ENCODE measurements around the gene FAM236A.
"Not testable (repeated sequence)": the region's sequence is repeated elsewhere in the genome, so short reads cannot be mapped to it uniquely, and the experiment has no call there.

The FAM236A gene

DNA sequence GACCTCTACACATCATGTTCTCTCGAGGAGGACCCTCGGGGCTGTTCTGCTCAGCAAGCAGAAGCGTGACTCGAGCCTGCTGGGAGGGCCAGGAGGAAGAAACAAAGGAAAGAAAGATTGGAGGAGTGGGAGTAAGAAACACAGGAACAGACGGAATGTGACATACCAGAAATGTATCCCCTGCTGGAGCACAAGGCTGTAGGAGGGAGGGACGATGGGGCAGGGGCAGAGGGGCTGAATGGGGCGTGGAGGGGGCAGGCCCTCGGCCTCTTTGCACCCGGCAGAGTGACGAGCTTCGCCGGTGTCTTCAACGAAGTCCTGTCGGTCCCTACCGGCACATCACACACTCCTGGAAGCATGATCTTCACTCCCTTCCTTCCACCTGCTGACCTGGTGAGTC is at the start of gene FAM236A:
Gene FAM236A (plus strand): TSS at position 301 of the 400 bp plus-strand sequence. CDS start 57 bp downstream, at position 358.
- DNase-seq = not testable (repeated sequence)

DNA sequence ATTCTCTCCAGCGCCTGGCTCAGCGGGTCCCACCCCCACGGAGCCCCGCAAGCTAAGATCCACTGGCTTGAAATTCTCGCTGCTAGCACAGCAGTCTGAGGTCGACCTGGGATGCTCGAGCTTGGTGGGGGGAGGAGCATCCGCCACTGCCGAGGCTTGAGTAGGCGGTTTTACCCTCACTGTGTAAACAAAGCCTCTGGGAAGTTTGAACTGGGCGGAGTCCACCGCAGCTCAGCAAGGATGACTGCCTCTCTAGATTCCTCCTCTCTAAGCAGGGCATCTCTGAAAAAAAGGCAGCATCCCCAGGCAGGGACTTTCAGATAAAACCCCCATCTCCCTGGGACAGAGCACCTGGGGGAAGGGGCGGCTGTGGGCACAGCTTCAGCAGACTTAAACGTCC is 48.3 kb upstream of the FAM236A start:
- DNase-seq; in situ Hi-C loops (cut with HindIII; ENCODE audit: low pct_ligation_motif_present, low pct_unique_long_range_greater_than_20kb, low sequenced_read_pairs): not testable (repeated sequence)

More for the DNA sequence above, at the start of gene FAM236A:
- in situ Hi-C loops (cut with HindIII; ENCODE audit: low pct_ligation_motif_present, low pct_unique_long_range_greater_than_20kb, low sequenced_read_pairs) = not testable (repeated sequence)

DNA sequence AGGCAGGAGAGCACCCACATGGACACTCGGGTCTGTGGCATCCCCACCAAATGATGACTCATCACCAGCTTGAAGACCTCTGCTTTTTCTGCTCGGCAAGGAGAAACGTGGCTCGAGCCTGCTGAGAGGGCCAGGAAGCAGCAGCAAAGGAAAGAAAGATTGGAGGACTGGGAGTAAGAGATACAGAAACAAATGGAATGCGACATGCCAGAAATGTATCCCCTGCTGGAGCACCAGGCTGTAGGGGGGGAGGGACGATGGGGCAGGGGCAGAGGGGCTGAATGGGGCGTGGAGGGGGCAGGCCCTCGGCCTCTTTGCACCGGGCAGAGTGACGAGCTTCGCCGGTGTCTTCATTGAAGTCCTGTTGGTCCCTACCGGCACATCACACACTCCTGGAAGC is 25.7 kb upstream of the FAM236A start, which contains the start of gene FAM236C:
Gene FAM236C (plus strand): TSS at position 301 of the 400 bp plus-strand sequence. CDS start 100 bp downstream, outside the sequence.
- DNase-seq; in situ Hi-C loops (cut with HindIII; ENCODE audit: low pct_ligation_motif_present, low pct_unique_long_range_greater_than_20kb, low sequenced_read_pairs): not testable (repeated sequence)

GRCh38 chrX:72916096-72916495 is 21.9 kb upstream of the FAM236A start:
- in situ Hi-C loops (cut with HindIII; ENCODE audit: low pct_ligation_motif_present, low pct_unique_long_range_greater_than_20kb, low sequenced_read_pairs); DNase-seq: not testable (repeated sequence)

GRCh38 chrX:72932283-72932682 is 5.7 kb upstream of the FAM236A start:
- DNase-seq; in situ Hi-C loops (cut with HindIII; ENCODE audit: low pct_ligation_motif_present, low pct_unique_long_range_greater_than_20kb, low sequenced_read_pairs): not testable (repeated sequence)

- DNase-seq; in situ Hi-C loops (cut with HindIII; ENCODE audit: low pct_ligation_motif_present, low pct_unique_long_range_greater_than_20kb, low sequenced_read_pairs): not testable (repeated sequence)
Measured at GRCh38 chrX:72936455-72936854, 1.6 kb upstream of the FAM236A start.

DNA sequence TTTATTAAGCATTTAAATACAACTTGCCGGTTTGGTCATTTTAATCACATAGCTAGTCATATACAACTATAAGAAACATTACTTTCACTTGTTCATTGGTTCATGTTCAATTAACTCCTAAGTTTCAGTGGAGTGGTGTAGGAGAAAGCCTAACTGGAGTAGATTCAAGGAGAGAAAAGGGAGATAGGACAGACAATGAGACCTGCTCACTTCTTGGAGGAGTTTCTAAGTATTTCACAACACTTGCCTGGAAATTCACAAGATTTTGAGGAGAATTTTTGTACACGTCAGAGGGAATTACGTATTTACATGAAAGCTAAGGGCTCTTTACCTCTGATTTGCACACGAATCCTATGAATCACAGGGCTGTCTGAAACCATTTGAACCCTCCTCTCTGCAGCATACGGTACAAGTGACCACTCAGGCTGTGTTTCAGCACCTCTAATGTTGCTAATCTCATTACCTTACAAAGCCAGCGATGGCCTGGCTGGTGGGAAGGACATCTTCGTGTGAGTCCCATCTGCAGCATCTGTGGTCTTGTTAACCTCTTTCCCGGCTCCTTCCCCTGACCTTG is 1.0 kb upstream of the FAM236A start:
- in situ Hi-C loops (cut with HindIII; ENCODE audit: low pct_ligation_motif_present, low pct_unique_long_range_greater_than_20kb, low sequenced_read_pairs); DNase-seq: not testable (repeated sequence)

GRCh38 chrX:72942272-72942671 is 4.3 kb downstream of the FAM236A start:
- in situ Hi-C loops (cut with HindIII; ENCODE audit: low pct_ligation_motif_present, low pct_unique_long_range_greater_than_20kb, low sequenced_read_pairs); DNase-seq: not testable (repeated sequence)

DNA sequence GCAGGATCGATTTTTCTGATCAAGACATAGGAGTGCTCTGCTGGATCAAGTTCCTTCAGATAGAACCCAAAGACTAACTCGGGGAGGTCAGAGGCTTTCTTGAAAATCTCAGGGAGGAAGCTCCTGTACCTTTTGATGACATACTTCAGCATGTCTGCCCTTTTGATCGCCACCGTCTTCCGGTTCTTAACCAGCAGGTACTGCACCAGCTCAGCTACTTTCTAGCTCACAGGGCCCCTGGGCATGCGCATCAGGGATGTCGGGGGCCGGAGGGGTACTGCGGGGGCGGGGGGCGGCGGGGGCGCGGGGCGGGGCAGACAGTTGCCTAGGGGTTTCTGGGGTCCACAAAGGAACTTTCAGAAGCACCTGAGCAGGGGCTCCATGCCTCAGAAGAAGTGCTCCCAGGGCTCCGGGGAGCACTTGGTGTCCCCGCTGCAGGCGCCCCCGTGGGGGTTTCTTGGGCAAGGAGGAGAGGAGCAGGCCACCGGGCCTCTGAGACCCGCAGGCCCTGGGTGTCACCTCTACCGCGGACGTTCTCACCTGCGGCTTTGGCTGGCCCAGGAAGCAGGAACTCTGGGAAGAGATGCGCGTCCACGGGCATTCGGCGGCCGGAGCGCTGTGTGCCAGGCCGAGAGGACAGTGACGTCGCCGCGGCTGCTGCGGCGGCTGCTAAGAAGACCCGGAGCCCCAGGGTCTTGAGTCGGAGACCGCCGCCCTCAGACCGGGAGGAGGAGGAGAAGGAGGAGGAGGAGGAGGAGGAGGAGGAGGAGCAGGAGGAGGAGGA is 5.2 kb downstream of the FAM236A start:
- DNase-seq; in situ Hi-C loops (cut with HindIII; ENCODE audit: low pct_ligation_motif_present, low pct_unique_long_range_greater_than_20kb, low sequenced_read_pairs): not testable (repeated sequence)

GRCh38 chrX:72943819-72944169 is 5.8 kb downstream of the FAM236A start, which contains the start of gene DMRTC1:
TSS of gene DMRTC1 (minus strand) at chrX:72943837. CDS start at chrX:72875694, 68,143 bp downstream.
- in situ Hi-C loops (cut with HindIII; ENCODE audit: low pct_ligation_motif_present, low pct_unique_long_range_greater_than_20kb, low sequenced_read_pairs) = not testable (repeated sequence)

GRCh38 chrX:72959971-72960370 is 22.0 kb downstream of the FAM236A start:
- DNase-seq; in situ Hi-C loops (cut with HindIII; ENCODE audit: low pct_ligation_motif_present, low pct_unique_long_range_greater_than_20kb, low sequenced_read_pairs): not testable (repeated sequence)

More at GRCh38 chrX:72943819-72944169, 5.8 kb downstream of the FAM236A start, which contains the start of gene DMRTC1:
- DNase-seq = not testable (repeated sequence)

DNA sequence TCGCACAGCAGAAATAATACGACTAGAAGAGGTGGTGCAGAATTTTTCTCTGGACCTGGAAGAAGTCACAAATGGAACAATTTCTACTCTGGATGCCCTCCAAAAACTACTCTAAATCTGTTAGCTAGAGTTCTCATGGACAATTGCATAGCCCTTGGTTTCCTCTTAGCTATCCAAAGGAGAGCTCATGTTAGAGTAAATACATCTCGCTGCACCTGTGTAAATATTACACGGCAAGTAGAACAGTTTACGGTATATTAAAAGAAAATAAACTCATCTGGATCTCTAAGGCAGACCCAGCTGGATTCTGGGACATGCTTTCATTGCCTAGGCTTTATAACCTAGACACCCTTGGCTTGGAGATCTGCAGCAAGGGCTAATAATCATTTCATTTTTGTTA is 33.9 kb downstream of the FAM236A start:
- in situ Hi-C loops (cut with HindIII; ENCODE audit: low pct_ligation_motif_present, low pct_unique_long_range_greater_than_20kb, low sequenced_read_pairs) = not testable (repeated sequence)

DNA sequence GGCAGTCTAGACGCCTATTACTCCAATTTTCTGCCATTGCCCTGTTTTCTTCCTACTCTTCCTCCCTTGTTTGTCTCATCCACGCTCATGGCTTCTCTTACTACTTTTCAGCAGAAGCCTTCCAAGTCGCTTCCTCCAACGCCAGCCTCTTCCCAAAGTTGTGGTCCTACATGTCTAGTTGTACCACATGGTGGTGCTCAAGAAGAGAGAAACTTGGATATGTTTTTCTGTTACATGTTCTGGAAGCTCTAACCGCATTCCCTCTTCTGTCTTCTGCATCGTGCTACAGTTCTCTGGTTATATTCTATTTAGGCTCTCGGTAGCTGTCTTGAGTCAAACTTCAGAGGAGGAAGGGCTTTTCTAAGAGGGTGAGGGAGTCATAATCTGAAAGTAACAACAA is 36.9 kb downstream of the FAM236A start:
- in situ Hi-C loops (cut with HindIII; ENCODE audit: low pct_ligation_motif_present, low pct_unique_long_range_greater_than_20kb, low sequenced_read_pairs); DNase-seq: not testable (repeated sequence)

More for the DNA sequence above, 33.9 kb downstream of the FAM236A start:
- DNase-seq = not testable (repeated sequence)

GRCh38 chrX:72980894-72981469 is 43.0 kb downstream of the FAM236A start:
- in situ Hi-C loops (cut with HindIII; ENCODE audit: low pct_ligation_motif_present, low pct_unique_long_range_greater_than_20kb, low sequenced_read_pairs); DNase-seq: not testable (repeated sequence)

Data from ACHN (cell line).